HG03575 (cell line): ENCODE data around the gene GLDN.

Experiments
- ATAC-seq: cut with Tn5 transposase; IDR thresholded peaks from one replicate; pipeline ENCODE4 v1.9.1; 2021; ENCODE audit not compliant: unreplicated experiment, insufficient number of reproducible peaks, low FRiP score; ENCODE audit errors: extremely low read depth

GLDN gene

GRCh38 chr15:51349156-51349844, 7.8 kb downstream of the GLDN start:
- no peak for ATAC-seq

GRCh38 chr15:51350723-51351122, 9.3 kb downstream of the GLDN start:
- no peak for ATAC-seq

- no peak for ATAC-seq
Observed at GRCh38 chr15:51353976-51354375, 12.5 kb downstream of the GLDN start.

DNA sequence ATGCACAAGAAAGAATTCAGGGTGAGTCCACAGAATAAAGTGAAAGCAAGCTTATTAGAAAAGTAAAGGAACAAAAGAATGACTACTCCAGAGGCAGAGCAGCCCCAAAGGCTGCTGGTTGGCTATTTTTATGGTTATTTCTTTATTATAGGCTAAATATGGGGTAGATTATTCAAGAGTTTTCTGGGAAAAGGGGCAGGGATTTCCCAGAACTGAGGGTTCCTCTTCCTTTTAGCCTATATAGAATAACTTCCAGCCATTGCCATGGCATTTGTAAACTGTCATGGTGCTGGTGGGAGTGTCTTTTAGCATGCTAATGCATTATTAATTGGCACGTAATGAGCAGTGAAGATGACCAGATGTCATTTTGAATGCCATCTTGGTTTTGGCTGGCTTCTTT, 13.6 kb downstream of the GLDN start:
- ATAC-seq: no peak

GRCh38 chr15:51356147-51356546, 14.7 kb downstream of the GLDN start:
- ATAC-seq: no peak

- no peak for ATAC-seq
Observed at GRCh38 chr15:51356983-51357382, 15.5 kb downstream of the GLDN start.

- no peak for ATAC-seq
Observed at GRCh38 chr15:51359981-51360380, 18.5 kb downstream of the GLDN start.

GRCh38 chr15:51363383-51363782, 21.9 kb downstream of the GLDN start:
- ATAC-seq: no peak

DNA sequence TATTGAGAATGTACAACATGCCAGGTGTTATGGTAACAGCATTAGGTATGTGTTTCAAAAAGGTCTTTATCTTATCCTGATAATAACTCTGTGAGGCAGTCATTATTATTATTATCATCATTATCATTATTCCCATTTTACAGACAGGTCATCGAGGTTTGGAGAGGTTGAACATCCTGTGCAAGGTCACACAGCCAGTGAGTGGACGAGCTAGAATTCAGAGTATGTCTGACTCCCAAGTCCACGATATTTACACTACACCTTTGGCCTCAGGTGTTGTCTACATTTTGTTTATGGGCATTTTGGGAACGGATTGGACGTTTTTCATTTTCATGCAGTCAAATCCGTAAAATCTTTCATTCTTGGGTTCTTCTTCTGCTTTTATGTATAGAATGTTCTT, 24.0 kb downstream of the GLDN start:
- no peak for ATAC-seq

GRCh38 chr15:51366071-51366470, 24.6 kb downstream of the GLDN start:
- no peak for ATAC-seq

DNA sequence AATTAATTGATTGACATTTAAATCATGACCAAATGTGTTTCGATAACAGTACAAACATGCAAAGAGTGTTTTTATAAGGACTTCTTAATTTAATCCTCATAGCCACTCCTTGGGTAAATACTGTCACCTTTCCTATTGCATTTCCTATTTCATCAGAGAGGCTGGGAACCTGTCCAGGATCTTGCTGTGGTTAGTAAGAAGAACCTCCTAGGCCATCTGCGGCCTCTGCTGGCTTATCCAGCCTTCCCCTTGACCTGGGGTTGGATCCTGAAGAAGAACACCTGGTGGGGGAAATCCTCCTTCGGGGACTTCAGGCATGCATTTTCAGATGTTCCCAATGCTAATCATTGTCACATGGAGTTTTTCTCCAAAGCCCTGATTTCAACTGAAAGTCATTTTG, 25.5 kb downstream of the GLDN start:
- no peak for ATAC-seq

DNA sequence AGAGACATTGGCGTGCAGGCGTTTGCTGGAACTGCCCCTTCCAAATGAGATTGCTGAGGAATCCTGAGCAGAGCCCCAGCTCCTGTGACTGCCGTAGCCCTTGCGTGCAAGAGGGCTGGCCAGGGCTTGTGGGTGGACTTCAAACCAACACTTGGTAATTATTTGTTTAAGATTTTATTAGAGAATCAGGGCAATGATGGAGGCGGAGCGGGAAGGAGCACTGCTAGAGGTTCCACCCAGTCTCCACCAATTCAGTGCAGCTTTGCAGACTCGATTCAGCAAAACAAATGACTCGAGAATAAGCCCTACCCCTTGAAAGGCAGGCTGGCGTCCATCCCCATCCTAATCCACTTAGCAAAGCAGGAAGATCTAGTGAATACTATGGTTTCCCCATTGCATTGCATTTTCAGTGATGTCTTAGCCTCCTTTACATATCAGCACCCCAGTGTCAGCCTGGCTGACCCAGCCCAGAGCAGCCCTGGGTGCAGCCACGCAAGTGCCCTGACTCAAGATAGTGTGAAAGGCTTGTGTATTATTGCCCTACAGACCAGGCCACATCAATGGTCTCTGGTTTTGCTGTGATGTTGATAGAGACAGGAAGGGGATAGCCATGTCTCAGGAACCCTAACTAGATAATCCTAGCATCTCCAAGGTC, 26.0 kb downstream of the GLDN start:
- no peak for ATAC-seq

GRCh38 chr15:51368307-51368706, 26.9 kb downstream of the GLDN start:
- ATAC-seq: no peak

DNA sequence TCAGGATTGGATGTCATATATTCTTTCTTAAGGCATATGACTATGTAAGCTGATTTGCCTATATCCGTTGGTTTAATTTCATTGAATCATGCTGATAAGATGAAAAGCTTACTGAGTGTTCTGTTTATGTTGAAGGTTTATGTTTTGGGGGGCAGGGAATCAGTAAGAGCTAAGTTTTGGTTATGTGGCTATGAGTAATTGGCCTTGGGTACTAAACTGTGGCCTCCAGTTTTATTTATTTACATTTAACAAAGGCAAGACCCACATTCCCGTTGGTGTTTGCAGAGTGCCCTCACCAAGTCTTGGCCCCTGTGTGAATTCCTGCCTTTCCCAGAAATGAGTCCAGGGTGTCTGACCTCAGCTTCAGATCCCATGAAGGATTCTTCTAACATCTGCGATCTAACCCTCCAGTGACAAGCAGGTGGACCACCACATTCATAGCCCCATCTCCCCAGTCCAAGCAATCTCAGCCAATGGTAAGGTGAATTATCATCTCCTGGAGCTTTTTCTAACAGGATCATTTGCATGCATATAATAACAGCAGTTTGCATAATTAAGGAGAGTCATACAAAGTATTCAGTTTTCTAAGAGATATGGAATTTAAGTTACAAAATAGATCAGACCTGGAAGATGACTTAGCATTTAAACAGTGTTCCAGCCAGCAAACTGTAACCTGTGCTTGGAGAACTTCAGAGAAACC, 27.4 kb downstream of the GLDN start:
- no peak for ATAC-seq

DNA sequence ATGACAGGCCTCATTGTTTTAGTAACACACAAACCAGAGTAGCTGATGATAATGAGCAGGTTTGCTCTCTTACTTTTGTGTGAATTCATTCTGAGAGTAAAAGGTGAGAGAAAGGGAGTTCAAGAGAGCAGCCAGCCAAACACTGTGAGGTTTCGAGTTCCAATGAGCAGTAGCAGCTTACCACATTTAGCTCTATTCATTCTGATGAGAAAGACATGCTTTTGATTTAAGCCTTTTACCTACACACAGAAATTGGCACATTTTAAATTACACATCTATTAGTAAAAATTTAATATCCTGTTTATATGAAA, 28.0 kb downstream of the GLDN start:
- no peak for ATAC-seq

DNA sequence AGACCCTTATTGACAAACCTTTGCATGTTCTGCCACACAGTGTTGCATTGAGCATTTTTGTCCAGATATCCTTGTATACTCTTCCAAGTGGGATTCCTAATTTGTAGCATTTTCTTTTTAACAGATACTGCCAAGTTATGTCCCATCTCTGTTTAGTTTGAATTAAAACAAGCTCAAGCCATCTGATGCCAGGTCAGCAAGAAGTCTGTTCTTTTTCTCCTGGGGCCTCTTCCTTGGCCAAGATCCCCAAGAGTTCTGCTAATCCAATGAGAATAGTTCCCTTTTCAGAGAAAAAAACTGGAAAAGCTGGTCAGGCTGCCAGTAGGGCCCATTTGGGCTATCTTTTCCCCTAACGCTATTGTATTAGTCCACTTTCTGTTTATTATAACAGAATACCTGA, 29.8 kb downstream of the GLDN start:
- ATAC-seq: no peak

DNA sequence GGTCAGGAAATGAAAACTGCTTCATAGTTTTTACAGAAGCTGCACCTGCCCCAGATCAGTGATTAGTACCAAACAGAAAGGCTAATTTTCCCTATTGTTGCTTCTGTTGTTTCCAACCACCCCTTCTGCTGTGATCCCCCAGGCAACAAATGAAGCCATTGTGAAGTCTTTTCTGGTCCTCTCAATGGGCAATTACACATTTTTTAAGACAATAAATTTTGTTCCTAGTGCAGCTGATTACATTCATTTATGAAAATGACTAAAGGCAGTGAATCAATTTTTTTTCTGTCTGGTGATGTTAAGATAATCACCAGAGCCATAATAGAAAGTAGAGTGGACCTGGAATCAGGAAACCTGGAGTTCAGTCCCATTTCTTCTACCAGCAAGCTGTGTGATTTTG, 32.7 kb downstream of the GLDN start:
- ATAC-seq: no peak

GRCh38 chr15:51375966-51376640, 34.6 kb downstream of the GLDN start:
- ATAC-seq: no peak

DNA sequence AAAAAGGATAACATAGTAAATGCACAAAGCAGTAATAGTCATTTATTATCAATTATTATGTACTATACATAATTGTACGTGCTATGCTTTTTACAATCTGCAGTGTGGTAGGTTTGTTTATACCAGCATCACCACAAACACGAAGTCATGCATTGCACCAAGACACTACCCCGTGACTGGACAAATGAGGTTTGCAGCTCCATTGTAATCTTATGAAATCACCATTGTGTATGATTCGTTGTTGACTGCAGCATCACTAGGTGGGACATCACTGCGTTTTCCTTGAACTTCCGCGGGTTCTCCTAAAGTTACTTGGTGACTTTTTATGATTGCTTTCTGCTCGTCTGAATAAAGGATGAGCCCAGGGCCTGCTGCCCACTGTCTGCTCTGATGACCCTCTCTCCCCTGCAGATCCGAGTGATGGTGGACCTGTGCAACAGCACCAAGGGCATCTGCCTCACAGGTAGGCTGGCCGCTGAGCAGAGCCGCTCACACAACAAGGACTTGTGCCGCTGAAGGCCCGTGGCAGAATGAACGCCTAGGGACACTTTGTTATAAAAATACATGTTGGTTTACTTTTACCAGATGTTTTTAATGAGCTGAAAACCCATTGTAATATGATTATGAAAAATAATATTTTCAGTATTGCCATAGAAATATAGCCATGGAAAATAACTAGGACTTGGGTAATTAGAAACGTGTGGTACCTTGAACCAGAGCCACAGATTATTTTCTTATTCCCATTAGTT, 35.8 kb downstream of the GLDN start:
- no peak for ATAC-seq
